Measurements from ENCODE around the gene TRAF2.

DNA sequence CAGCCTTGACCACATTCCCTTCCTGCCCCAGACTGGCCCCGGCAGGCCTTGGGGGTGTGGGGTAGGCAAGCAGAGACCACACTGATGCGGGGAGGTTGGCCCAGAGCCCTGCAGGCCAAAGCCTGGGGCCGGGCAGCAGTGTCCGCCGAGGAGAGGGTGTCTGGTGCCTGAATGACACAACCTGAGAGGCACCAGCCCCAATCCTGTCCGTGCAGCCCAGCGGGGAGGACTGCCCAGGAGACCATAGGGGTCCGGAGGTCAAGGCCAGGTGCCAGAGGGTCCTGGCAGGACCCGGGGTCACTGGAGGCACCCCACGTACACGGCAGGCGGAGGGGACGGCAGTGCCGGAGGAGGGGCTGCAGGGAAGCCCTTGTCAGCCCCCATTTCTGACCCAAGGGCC lies 85.4 kb downstream of the TRAF2 start:
- TF ChIP-seq JUND (IDR thresholded peaks at IDR 0.05; ENCODE audit: low read length), result no peak
- no peak for TF ChIP-seq RAD21 (IDR thresholded peaks at IDR 0.05 in 1 of 2, conservative IDR thresholded peaks at IDR 0.05 in 1 of 2; ENCODE audit: low read depth in 2 of 2, low read length in 2 of 2)
- TF ChIP-seq TCF12 (IDR thresholded peaks at IDR 0.05; ENCODE audit: low read depth, low read length), result no peak
- TF ChIP-seq EP300 (IDR thresholded peaks at IDR 0.05; ENCODE audit: borderline replicate concordance in 1 of 2, low read depth in 2 of 2, low read length in 2 of 2), result no peak
- no peak for TF ChIP-seq YY1 (IDR thresholded peaks at IDR 0.05; ENCODE audit: low read depth, low read length)
- TF ChIP-seq KDM1A (IDR thresholded peaks at IDR 0.05; ENCODE audit: borderline replicate concordance, low read length), result no peak
- no peak for TF ChIP-seq HDAC2 (IDR thresholded peaks at IDR 0.05; ENCODE audit: borderline replicate concordance in 1 of 2, low read depth in 2 of 2, low read length in 2 of 2)

Measured in H1 (cell line).